Breast epithelium (tissue), 4 donors: ENCODE data around the gene TRIL. TPM values are rescaled to one million over a fixed set of nuclear protein-coding genes. Genes with fewer than 3 reads are reported as not detected.

Source experiments
- DNase-seq, 2 donors: peaks; one replicate each; pipeline ENCODE4 v3.0.0-alpha.2; 2019; ENCODE audit warnings: low spot score in 2 of 2
- H3K27ac ChIP-seq, 2 donors: fragments of 200-600 bp; sonication (generic) in 1 of 2; one replicate each; pipeline ENCODE4 v1.5.1; 2016 to 2019; ENCODE audit warnings: mild to moderate bottlenecking in 1 of 2
- H3K27me3 ChIP-seq, 2 donors: fragments of 200-600 bp; sonication (generic) in 1 of 2; one replicate each; pipeline versions ENCODE4 v1.5.1 to v1.6.0; 2017 to 2019; ENCODE audit warnings: control low read depth in 1 of 2, mild to moderate bottlenecking in 1 of 2
- H3K36me3 ChIP-seq: fragments of 200-600 bp; one replicate; pipeline ENCODE4 v1.5.1; 2019
- H3K4me1 ChIP-seq, 2 donors: fragments of 200-600 bp; sonication (generic); one replicate each; pipeline ENCODE4 v1.5.1; 2016 to 2019; ENCODE audit warnings: control low read depth in 1 of 2
- H3K4me3 ChIP-seq, 3 donors: fragments of 200-600 bp; sonication (generic); 1 replicate in 2 of 3; 2 replicates in 1 of 3; pipeline ENCODE4 v1.5.1; 2016 to 2019; ENCODE audit warnings: mild to moderate bottlenecking in 3 of 3, moderate library complexity in 2 of 3
- H3K9me3 ChIP-seq, 2 donors: fragments of 200-600 bp; sonication (generic) in 1 of 2; one replicate each; pipeline ENCODE4 v1.5.1; 2016 to 2019; ENCODE audit warnings: control low read depth in 1 of 2
- POLR2A ChIP-seq: fragments of 450-650 bp; IDR thresholded peaks from one replicate; pipeline ENCODE4 v1.6.1; 2016; ENCODE audit warnings: antibody characterized with exemption, mild to moderate bottlenecking, moderate library complexity
- POLR2AphosphoS5 ChIP-seq, 3 donors: sonication (generic); formaldehyde crosslinking; IDR thresholded peaks; one replicate each; pipeline ENCODE4 v1.6.1; 2017; ENCODE audit warnings: antibody characterized with exemption in 3 of 3
- intact Hi-C: fragments of 100-400 bp; cut with DNase I; formaldehyde crosslinking; loops from one replicate; pipeline ENCODE4 v1.15.1; 2023; ENCODE audit warnings: low total_unique reads
- total RNA-seq, 3 donors: library from RNA; depleted of rRNA; stranded (reverse); fragments of >200 nt; gene quantifications; one replicate each; pipeline ENCODE4 v1.1.0, GENCODE V29; 2016
- TF ChIP-seq, protein P1 (sequence below), 3 donors: fragments of 450-650 bp; IDR thresholded peaks; one replicate each; pipeline ENCODE4 v1.5.1; 2016 to 2017; ENCODE audit warnings: antibody characterized with exemption in 3 of 3, mild to moderate bottlenecking in 3 of 3, moderate library complexity in 3 of 3

TRIL gene
- total RNA-seq, 3 donors from 2014 or later: 0.48 to 8.3 (median 8.2) TPM

DNA sequence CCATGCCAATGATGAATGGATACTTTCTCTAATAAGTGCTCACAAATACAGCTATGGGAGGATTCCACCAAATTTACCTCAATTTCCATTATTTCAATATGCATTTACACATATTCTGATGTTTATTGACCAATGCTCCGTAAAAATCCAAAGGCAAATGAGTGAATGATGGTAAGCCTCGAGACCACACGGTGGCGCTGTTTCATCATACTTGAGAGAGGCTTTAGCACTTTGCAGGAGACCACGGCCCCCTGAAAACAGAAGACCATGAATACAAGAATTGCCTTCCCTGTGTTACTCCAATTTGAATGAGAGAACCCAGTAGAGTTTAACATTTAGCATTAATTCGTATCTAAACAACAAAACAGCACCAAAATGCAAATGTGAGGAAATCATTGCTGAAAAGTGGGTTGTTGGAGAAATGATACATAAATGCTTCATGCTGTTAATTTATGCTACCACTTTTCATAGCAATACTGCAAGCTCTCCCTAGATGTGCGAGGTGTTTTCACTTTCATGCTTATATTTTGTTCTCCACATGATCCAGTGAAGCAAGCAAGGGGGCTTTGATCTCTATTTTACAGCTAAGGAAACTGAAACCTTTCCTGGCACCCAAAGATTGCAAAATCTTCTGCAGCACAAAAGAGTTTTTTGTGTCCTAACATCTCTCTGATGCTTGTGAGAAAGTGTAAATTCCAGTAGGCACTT, 35.4 kb downstream of the TRIL start:
- Histone ChIP-seq H3K4me1 (no peaks in the 10 kb centered on the region), H3K27me3 (no peaks in the 10 kb centered on the region), H3K9me3 (no peaks in the 10 kb centered on the region), H3K27ac (no peak overlapping the region), H3K36me3 (no peaks in the 10 kb centered on the region), H3K4me3 (no peak overlapping the region)
- intact Hi-C loops: loop anchor here (10.0 kb wide), 1 partner anchor 172 kb away; no protein-coding TSS in a partner anchor
- DNase-seq: peak; percentile 44 to 58
- TF ChIP-seq, protein P1, sequence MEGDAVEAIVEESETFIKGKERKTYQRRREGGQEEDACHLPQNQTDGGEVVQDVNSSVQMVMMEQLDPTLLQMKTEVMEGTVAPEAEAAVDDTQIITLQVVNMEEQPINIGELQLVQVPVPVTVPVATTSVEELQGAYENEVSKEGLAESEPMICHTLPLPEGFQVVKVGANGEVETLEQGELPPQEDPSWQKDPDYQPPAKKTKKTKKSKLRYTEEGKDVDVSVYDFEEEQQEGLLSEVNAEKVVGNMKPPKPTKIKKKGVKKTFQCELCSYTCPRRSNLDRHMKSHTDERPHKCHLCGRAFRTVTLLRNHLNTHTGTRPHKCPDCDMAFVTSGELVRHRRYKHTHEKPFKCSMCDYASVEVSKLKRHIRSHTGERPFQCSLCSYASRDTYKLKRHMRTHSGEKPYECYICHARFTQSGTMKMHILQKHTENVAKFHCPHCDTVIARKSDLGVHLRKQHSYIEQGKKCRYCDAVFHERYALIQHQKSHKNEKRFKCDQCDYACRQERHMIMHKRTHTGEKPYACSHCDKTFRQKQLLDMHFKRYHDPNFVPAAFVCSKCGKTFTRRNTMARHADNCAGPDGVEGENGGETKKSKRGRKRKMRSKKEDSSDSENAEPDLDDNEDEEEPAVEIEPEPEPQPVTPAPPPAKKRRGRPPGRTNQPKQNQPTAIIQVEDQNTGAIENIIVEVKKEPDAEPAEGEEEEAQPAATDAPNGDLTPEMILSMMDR (IDR thresholded peaks at IDR 0.05): peak; percentile 75 to 87 (median 83)
- TF ChIP-seq POLR2A (no peak), POLR2AphosphoS5 (IDR thresholded peaks at IDR 0.05) (peak in 1 of 3 donors; percentile 32)

DNA sequence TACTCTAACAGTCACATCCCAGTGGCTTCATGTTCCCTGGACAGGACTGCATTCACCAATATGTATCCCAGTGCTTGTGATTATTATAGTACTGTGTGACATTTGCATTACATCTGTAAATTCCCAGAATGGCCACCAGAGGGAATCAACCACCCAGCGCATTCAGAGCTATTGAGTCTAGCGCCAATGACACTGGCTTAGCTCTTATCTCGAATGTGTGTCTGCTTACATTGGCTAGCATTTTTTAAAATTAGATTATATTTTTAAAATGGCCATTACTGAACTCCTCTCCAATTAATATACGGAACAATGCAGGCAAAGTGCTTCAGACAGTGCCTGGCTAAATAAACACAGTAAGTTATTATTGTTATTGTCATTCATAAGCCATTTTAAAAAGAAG, 36.3 kb downstream of the TRIL start:
- H3K36me3 ChIP-seq: no peaks in the 10 kb centered on the region
- TF ChIP-seq, protein P1 (IDR thresholded peaks at IDR 0.05): peak; percentile 88 to 96 (median 93)
- TF ChIP-seq POLR2AphosphoS5 (IDR thresholded peaks at IDR 0.05) (no peak), POLR2A (no peak)
- no peak overlapping the region for H3K27ac ChIP-seq
- DNase-seq: no peak
- no peaks in the 10 kb centered on the region for H3K4me1 ChIP-seq
- H3K4me3 ChIP-seq: no peak overlapping the region
- intact Hi-C loops: loop anchor here (10.0 kb wide), 1 partner anchor 173 kb away; no protein-coding TSS in a partner anchor
- H3K9me3 ChIP-seq: no peaks in the 10 kb centered on the region
- no peaks in the 10 kb centered on the region for H3K27me3 ChIP-seq

DNA sequence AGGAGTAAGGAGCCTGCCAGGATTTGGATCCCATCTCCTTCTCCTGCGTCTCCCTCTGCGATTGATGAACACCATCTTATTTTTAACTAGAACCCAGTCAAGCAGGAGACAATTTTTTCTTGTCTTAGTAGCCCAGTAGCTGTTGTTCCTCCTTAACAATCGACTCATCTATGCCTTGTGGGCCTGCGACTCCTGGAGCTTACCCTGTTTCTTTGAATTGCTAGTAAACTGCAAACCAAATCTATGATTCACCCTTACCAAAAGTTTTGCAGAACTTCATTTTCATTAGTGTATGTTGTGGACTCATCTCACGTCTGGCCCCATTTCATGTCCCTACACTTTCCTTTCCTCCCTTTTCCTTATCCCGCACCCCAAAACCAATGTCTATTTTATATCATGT, 37.7 kb downstream of the TRIL start:
- no peak overlapping the region for H3K4me3 ChIP-seq
- no peak for DNase-seq
- H3K27me3 ChIP-seq: no peaks in the 10 kb centered on the region
- no peaks in the 10 kb centered on the region for H3K4me1 ChIP-seq
- TF ChIP-seq, protein P1 (IDR thresholded peaks at IDR 0.05): no peak
- TF ChIP-seq POLR2AphosphoS5 (IDR thresholded peaks at IDR 0.05) (no peak), POLR2A (no peak)
- intact Hi-C loops: loop anchor here (10.0 kb wide), 1 partner anchor 174 kb away; no protein-coding TSS in a partner anchor
- no peak overlapping the region for H3K27ac ChIP-seq
- no peaks in the 10 kb centered on the region for H3K36me3 ChIP-seq
- no peaks in the 10 kb centered on the region for H3K9me3 ChIP-seq

DNA sequence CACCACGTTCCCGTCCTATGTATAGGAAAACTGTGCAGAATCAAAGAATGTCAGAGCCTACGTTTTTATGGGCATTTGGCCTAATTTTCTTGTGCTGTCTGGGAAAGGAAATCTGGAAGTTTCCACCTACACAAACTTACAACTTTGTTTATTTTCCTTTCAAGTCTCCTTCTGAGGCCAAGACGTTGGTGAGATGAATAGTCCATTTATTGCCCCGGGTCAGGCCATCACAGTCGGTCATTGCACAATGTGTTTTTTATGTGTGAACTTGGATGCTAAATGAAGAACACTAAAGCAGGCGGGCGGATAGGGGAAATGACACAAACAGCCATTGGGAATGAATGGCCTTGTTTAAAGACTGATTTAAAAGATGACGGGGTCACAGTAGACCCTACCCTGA, 38.6 kb downstream of the TRIL start:
- no peak overlapping the region for H3K27ac ChIP-seq
- no peak for DNase-seq
- H3K4me1 ChIP-seq: no peaks in the 10 kb centered on the region
- no peaks in the 10 kb centered on the region for H3K9me3 ChIP-seq
- H3K27me3 ChIP-seq: no peaks in the 10 kb centered on the region
- no peak overlapping the region for H3K4me3 ChIP-seq
- intact Hi-C loops: no loop called here
- H3K36me3 ChIP-seq: no peaks in the 10 kb centered on the region
- TF ChIP-seq POLR2A: no peak
- TF ChIP-seq, protein P1 (IDR thresholded peaks at IDR 0.05): no peak
- TF ChIP-seq POLR2AphosphoS5 (IDR thresholded peaks at IDR 0.05): no peak

DNA sequence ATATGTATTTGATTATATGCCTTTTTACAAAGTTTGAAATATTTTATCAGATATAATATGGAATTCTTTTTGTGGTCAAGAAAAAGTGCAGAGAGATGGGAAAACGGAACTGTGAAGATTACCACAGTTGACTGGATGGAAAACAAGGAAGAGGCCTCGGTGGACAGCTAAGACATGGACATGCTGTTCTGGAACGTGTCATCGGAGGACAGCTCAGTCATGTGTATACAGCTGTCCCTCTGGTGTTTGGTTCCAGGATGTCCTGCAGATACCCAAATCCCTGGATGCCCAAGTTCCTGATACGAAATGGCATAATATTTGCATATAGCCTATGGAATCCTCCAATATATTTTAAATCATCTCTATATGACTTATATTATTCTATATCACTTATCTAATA, 49.4 kb downstream of the TRIL start:
- Histone ChIP-seq H3K27ac (no peak overlapping the region), H3K36me3 (no peaks in the 10 kb centered on the region), H3K27me3 (no peaks in the 10 kb centered on the region), H3K4me3 (no peak overlapping the region), H3K4me1 (no peaks in the 10 kb centered on the region), H3K9me3 (peaks cover 0 to 7% of the 10 kb centered on the region in 2 donors)
- TF ChIP-seq POLR2AphosphoS5 (IDR thresholded peaks at IDR 0.05) (no peak), POLR2A (no peak)
- TF ChIP-seq, protein P1 (IDR thresholded peaks at IDR 0.05): no peak
- intact Hi-C loops: no loop called here
- no peak for DNase-seq
